Ishikawa (cell line): Measurements from ENCODE around the gene REXO1.

ENCODE experiments used
- CEBPB ChIP-seq: IDR thresholded peaks from 2 replicates; pipeline ENCODE4 v1.6.1; 2012
- CREB1 ChIP-seq: IDR thresholded peaks from 2 replicates; pipeline ENCODE4 v1.6.1; 2012; ENCODE audit warnings: low read depth
- EGR1 ChIP-seq: IDR thresholded peaks from 2 replicates; pipeline ENCODE4 v1.6.1; 2012
- EP300 ChIP-seq: IDR thresholded peaks from 2 replicates; pipeline ENCODE4 v1.6.1; 2012; ENCODE audit warnings: borderline replicate concordance
- FOXM1 ChIP-seq: IDR thresholded peaks from 2 replicates; pipeline ENCODE4 v1.6.1; 2012; ENCODE audit warnings: low read depth, borderline replicate concordance
- MAX ChIP-seq: IDR thresholded peaks from 2 replicates; pipeline ENCODE4 v1.6.1; 2012
- NFIC ChIP-seq: IDR thresholded peaks from 2 replicates; pipeline ENCODE4 v1.6.1; 2012
- RAD21 ChIP-seq: IDR thresholded peaks from 2 replicates; pipeline ENCODE4 v1.6.1; 2012; ENCODE audit warnings: low read depth
- REST ChIP-seq: IDR thresholded peaks from 2 replicates; pipeline ENCODE4 v1.6.1; 2012; ENCODE audit warnings: low read depth, mild to moderate bottlenecking
- TAF1 ChIP-seq: IDR thresholded peaks from 2 replicates; pipeline ENCODE4 v1.6.1; 2012; ENCODE audit warnings: low read depth, mild to moderate bottlenecking
- TCF12 ChIP-seq: IDR thresholded peaks from 2 replicates; pipeline ENCODE4 v1.6.1; 2012; ENCODE audit warnings: low read depth
- YY1 ChIP-seq: IDR thresholded peaks from 2 replicates; pipeline ENCODE4 v1.6.1; 2012; ENCODE audit warnings: low read depth
- TF ChIP-seq, protein P1 (sequence below): IDR thresholded peaks from 2 replicates; pipeline ENCODE4 v1.6.1; 2012

- TF ChIP-seq TAF1 (no peak), REST (no peak), YY1 (no peak), CREB1 (no peak), CEBPB (no peak), MAX (no peak), RAD21 (no peak), EP300 (no peak), NFIC (no peak), FOXM1 (no peak), TCF12 (no peak), EGR1 (no peak)
- TF ChIP-seq, protein P1, sequence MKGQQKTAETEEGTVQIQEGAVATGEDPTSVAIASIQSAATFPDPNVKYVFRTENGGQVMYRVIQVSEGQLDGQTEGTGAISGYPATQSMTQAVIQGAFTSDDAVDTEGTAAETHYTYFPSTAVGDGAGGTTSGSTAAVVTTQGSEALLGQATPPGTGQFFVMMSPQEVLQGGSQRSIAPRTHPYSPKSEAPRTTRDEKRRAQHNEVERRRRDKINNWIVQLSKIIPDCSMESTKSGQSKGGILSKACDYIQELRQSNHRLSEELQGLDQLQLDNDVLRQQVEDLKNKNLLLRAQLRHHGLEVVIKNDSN = no peak
These were observed 20.7 kb upstream of the REXO1 start for GRCh38 chr19:1868971-1869370.
